NCI-H510A (cell line): ENCODE results near the gene QPCTL.
A peak's percentile ranks its signal among the peaks of the same experiment; 100 is the strongest.

Source experiments
- DNase-seq: peaks from one replicate; lab custom pipeline; 2025; lab: John Stamatoyannopoulos, UW

QPCTL gene

DNA sequence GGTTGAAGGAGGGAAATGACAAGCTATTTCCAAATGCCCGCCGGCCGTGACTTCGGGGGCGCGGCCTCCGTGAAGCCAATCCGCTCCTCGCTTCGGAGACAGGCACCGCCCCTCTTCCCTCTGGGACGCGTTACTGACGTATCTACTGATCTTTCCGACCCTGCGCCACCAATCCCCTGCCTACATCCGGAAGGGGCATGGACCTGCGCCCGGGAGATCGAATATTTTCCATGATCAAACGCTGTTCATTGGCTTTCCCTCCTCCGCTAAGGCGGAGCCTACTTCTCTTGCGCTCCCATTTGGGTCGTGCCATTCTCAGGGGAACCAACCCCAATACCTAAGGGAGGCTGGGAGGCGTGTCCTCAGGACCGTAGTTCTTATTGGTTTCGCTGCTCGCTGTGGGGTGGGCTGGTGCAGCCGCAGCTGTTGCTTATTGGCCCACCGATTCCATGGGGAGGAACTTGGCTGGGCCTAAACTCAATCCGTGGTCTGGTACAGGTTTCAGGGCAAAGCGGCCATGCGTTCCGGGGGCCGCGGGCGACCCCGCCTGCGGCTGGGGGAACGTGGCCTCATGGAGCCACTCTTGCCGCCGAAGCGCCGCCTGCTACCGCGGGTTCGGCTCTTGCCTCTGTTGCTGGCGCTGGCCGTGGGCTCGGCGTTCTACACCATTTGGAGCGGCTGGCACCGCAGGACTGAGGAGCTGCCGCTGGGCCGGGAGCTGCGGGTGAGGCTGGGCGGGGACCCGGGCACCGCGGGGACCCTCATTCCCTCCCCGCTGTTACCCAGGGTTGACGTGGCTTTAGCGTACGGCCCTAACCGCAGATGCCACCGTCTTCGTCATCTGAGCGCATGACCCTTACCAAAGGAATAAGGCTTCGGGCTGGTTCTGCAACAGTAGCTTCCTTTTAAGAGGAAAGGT lies at the start of gene QPCTL:
TSS of gene QPCTL (plus strand) at position 480 of the 919 bp plus-strand sequence. CDS start at position 518, 38 bp downstream.
- DNase-seq: peak; percentile 100

DNA sequence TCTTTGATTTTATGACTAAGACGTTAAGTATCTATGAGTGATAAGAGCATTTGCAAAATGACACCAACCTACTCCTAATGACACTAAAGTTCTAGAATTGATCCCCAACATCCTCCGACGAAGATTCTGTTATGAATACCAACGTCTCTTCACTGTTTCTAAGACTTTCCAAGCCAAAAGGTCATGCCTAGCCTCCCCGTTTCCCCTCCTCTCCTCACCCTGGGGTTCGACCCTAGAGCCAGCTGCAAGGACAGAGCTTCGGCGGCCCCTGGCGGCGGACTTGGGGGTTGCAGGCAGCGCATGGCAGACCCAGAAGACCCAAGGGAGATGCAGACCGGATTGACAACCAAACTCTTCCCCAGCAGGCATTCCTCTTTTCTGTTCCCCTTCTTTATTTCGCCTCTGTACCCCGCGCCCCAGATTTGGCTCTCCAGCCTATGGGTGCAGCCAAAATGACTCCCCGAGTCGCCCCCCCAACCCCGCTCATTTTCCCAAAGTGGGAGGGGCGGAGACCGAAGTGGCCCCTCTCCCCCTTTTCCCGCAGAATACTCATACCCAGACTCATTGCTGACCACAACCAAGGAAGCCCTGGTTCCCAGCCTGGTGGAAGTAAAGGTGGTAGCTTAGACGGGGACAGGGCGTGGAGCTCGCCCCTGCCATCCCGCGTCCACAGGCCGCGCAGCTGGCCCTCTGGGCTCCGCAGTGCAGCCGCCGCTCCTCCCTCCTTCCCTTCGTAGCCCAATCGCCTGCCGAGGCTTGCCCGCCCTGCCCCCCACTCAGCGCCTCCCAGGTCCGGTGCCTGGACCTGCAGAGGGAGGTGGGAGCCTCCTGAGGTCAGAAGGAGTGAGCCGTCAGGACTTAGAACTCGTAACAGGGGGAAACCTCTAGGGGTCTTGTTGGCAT lies 49.2 kb upstream of the QPCTL start:
- peak; percentile 80 for DNase-seq

DNA sequence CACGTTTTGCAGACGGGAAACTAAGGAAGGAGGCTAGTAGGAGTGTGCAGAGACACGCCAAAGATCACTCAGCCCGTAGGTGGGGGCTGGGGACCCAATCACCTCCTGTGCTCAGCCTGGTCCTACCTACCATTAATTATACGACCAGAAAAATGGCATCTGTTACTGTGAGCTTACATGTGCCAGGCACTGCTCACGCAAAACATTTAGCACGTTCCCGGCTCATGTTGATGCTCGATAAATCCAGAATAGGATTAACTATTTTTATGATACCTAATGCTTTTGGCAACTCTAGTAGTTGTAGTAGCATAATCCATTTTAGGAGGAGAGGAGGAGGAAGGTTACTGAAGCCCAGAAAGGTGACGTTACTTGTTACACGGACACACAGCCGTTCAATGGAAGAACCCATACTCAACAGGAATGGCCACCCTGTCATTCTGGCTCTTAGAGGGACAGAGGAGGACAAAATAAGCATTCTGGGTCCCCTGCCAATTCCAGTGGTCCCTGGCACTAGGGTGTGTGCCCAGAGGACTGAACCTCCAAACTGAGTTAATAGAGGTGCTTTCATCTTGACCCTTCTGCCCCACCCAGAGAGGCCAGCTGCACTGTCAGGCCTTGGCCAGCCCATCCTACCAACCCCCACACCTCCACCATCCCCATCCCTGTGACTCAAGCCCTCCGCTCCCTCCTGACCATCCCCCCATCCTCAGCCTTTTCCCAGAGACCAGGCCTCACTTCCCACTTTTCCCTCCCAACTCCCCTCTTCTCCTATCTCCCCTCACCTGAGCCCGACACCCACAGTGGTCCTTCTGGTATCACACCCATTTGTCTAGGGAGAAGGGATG lies 48.3 kb upstream of the QPCTL start:
- no peak for DNase-seq

DNA sequence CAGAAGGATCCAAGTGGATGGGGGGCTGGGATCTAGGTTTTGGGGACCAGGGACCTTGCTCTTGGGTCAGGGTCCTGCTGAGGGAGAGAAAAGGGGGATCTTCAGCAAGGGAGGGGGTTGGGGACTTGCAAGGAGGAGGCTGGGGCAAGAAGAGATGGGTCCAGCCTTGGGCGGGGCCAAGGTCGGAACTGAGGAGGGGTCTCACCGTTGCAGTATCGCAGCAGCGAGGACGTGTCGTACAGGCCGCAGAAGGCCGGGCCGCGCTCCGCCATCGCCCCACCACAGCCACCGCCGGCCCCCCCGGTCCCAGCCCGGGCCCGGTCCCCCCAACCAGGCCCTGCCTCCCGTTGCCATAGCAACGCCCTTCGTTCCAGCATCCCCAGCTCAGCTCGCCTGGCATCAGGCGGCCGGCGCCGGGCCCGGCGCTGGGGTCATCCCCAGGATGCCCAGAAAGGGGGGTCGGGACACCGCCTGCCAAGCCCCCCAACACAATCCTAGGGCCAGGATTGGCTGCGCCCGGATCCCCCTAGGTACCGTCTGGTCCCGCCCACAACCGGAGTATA lies 47.3 kb upstream of the QPCTL start:
- DNase-seq: no peak

DNA sequence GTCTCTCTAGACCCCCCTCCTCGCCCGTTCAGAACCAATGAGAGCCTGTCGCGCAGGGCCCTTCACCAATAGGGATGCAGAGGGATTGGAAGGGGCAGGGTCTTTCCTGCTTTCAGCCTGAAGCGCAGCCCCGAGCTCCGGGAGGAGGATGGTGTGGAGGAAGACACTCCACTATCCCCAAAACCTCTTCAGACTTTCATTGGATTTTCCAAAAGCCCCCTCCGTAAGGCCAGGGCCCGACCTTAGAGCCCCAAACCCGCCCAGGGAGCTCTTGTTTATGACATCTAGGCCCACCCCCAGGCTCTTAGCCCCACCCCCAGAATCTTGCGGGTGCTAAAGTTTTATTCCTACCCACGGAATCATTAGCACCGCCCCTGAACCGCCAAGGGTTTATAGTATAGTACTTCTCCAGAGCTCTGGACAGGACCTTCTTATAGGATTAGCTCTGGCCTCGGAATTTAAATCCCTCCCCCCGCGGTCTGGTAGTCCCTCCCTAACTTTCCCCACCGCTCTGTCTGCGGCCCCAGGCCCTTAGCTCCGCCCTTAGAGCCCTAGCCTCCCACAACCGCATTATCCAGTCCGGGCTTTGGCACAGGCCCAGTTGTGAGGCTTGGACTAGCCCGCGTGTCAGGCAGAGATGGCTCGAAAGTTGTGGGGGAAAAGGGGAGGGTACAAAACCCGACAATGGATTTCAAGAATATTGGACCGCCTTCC lies 46.7 kb upstream of the QPCTL start:
- DNase-seq: peak; percentile 97

DNA sequence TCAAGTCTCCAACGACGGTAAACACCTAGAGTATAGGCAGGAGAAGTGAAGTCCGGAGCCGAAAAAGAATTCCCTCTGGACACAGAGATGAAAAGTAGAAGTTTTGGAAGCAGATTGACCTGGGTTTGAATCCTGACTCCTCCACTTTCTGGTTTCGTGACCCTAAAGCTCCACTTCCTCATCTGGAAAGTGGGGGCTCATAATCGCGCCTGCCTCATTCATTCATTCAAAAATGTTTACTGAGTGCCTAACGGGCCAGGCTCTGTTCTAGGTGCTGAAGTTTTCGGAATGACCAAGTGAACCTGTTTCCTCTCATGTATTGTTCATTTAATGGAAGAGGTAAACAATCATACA lies 46.1 kb upstream of the QPCTL start:
- no peak for DNase-seq

DNA sequence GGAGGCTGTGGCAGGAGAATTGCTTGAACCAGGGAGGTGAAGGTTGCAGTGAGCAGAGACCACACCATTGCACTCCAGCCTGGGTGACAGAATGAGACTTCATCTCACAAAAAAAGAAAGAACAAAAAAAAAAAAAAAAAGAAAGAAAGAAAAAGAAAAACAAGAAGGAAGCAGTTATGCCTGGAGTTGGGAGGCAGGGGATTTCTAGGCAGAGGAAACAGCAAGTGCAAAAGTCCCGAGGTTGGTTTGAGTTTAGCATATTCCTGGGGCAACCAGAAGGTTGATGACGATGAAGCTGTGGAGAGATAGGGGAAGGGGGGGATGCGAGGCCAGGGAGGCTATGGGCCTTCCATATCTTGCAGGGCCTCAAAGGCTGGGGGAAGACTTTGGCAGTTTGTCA lies 41.7 kb upstream of the QPCTL start:
- DNase-seq: no peak

DNA sequence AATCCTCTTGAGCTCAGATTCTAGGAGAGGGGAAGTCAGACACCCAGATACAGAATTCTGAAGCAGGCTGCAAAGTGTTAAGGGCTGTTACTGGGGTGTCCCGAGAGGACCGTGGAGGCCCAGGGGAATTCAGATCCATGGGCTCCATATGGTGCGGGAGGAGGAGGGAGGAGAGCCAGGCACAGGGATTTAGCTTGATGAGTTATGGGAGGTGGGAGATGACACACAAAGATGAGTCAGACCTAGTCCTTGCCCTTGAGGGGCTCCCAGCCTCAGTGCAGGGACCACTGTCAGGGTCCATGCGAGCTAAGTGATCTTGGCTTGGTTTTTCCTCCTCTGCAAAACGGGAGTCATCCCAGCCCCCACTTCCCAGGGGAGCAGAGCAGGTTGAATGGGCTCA lies 38.8 kb upstream of the QPCTL start:
- DNase-seq: no peak

DNA sequence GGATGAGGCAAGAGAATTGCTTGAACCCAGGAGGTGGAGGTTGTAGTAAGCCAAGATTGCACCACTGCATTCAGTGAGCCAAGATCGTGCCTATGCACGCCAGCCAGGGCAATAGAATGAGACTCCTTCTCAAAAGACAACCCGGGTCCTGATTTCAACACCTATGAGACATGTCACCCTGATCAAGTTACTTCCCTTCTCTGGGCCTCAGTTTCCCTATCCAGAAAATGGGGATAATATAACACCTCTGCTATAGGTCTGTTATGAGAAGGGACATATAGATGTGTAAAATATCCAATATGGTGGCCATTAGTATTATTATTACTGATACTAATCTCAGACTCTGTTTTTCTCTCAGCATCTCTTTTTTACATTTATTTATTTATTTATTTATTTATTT lies 37.4 kb upstream of the QPCTL start:
- no peak for DNase-seq

DNA sequence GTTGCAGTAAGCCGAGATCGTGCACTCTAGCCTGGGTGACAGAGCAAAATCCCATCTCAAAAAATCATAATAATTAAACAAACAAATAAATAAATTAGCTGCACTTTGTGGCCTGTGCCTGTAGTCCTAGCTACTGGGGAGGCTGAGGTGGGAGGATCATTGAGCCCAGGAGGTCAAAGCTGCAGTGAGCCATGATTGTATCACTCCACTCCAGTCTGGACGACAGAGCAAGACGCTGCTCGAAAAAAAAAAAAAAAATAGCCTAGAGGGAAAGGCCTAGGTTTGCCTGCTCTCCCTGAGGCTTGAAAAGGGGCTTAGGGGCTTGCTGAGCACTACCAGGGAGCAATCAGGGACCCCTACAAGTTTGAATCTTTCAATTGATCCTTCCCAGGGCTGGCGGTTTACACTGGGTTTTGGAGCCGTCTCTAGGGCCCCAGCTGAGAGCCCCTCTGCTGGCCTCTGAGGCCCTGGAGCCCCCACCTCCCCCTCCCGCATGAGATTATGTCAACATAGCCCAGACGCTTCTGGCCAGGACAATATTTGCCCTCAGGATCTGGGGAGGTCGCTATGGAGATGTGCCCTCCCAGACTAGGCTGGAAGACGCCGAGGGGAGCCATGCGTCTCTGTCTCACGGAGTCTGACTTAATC lies 34.8 kb upstream of the QPCTL start:
- DNase-seq: no peak

DNA sequence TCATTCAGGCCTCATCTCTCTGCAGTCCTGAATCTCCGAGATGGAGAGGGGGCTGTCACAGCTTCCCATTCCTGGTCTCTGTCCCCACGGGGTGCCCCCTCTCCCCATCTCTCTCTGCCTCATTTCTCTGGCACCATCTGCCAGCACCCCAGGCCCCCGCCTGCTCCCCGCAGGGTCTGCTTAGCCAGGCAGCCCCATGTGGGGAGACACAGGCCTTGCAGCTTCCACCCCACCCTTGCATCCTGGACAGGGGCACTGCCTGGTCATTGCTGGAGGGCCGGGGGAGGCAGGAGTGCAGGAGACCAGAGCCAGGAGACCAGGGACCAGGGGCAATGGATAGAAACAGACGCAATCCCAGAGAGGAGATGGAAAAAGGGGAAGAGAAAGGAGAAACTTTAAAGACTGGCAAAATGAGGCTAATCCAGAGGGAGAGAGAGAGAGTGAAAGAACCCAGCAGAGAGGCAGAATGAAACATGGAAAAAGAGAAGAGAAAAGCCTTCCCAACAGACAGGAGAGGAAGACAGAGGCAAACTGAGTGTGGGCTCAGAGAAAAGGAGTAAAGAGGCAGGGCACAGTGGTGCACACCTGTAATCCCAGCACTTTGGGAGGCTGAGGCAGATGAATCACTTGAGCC lies 33.3 kb upstream of the QPCTL start:
- DNase-seq: no peak

DNA sequence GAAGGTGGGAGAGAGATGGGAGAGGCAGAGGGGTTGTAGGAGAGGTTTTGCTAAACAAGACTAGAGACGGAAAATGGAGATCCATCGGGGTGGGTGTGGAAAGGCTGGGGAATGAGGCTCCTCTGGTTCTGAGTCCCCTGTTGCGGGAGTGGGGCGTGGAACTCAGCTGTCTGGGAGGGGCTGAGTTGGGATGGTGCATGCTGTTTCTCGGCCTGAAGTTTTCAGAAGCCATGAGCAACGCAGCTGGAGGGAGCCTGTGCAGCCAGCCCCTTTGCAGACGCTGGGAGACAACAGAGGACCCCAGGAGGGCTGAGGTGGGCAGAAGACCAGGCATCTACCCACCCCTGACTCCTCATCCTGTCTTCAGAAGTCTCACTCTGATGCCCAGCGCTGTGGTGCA lies 31.8 kb upstream of the QPCTL start:
- DNase-seq: no peak

DNA sequence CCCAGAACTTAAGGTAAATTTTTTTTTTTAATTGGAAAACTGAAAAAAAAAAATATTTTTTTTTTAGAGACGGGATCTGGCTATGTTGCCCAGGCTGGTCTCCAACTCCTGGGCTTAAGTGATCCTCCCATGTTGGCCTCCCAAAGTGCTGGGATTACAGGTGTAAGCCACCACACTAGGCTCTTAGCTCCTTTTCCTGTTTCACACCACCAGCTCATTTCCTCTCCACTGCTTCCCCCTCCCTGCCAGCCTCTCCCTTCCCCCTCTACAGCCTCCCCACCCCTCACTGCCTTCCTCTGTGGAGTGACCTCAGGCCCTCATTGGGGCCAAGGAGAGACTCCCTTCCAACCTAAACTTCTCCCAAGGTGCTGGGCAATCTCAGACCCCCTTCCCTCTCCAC lies 28.7 kb upstream of the QPCTL start:
- no peak for DNase-seq

DNA sequence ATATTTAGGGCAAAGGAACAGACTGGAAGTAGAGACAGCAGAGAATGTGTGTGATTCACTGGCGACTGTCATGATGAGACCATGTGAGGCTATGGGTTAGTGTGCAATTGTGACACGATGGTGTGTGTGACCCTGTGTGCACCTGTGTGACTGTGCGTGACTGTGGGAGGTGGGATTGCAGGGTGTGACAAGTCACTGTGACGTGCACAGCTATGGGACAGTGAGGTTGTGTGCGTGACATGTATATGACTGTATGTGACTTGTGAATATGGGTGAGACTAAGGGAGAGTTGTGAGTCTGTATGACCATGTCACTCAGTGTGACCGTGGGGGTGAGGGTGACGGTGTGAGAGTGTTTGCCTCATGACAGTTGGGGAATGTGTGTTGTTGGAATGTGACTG lies 27.9 kb upstream of the QPCTL start:
- no peak for DNase-seq

DNA sequence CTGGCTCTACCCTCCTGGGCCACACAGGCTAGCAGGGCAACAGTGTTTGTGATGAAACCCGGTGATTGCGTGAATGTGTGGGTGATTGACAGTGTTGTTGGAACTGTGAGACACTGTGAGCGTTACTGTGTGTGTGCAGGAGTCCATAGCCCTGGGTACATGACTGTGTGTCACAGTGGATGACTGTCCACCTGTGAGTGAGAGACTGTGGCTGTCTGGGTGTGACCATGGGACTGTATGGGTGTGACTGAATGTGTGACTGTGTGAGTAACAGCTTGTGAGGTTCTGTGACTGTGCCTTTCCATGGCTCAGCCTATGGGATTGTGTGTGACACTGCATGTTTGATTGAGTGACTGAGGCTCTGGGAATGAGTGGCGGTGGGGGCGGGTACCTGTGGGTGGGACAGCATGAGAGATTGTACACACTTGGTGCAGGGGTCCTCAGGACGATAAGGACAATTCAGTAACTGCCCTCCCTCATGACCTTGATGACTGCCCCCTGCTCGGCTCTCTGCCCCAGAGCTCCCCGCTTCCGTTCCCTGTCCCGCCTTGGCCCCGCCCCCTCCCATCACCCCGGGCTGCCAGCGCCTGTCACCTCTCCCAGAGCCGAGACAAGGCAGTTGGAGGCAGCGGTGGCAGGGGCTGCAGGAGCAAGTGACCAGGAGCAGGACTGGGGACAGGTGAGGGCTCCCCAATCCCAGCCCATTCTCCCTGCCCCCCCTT lies 24.7 kb upstream of the QPCTL start, which contains the start of gene GIPR:
TSS of gene GIPR (plus strand) at position 602 of the 722 bp plus-strand sequence. CDS start 1,300 bp downstream, outside the sequence.
- peak; percentile 61 for DNase-seq

DNA sequence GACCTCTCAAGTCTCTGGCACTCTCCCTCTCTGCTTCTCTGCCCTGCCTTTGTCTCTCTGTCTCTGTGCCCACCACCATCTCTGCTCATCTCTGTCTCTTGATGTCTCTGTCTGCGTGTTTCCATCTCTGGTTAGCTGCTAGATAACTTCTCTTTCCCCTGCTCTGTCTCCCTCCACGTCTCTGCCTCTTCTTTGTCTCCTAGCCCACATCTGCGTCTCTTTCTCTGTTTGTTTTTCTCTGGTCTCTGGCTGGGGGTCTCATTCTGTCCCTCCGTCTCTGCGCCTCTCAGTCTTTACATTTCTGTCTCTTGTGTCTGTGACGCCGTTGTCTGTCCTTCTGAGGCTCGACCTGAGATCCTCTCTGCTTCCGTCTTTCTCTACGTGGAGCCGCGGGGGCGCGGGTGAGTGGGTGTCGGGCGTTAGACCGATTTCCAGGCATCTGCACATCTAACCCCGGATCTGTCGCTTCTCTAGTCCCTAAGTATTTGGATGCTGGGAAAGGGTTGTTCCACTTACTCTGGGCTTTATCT lies 24.1 kb upstream of the QPCTL start:
- no peak for DNase-seq

DNA sequence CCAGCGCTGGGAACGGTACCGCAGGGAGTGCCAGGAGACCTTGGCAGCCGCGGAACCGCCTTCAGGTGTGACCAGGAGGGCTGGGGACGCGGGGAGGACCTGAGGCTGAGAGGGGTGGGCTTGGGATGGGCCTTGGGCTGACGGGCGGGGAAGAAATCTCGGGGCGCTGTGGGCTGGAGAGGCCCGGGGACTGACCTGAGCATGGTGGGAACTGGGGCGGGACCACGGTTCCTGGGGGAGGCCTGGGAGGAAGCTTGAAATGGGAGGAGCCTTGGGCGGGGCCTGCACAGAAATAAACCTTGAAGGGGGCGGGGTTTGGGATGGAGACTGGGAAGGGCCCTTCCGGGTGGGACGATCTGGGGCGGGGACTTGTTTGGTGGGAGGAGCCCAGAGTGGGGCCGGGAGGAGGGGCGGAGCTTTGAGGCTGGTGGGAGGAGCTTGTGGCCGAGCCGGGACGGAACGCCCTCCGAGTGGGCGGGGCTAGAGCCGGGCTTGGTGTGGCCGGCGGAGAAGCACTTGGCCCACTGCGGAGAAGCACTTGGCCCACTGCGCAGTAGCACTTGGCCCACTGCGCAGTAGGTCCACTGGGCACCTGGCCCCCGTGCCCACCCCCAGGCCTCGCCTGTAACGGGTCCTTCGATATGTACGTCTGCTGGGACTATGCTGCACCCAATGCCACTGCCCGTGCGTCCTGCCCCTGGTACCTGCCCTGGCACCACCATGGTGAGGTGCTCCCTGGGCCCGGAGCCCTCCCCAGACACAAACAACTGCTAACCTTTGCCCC lies 21.6 kb upstream of the QPCTL start:
- DNase-seq: no peak

DNA sequence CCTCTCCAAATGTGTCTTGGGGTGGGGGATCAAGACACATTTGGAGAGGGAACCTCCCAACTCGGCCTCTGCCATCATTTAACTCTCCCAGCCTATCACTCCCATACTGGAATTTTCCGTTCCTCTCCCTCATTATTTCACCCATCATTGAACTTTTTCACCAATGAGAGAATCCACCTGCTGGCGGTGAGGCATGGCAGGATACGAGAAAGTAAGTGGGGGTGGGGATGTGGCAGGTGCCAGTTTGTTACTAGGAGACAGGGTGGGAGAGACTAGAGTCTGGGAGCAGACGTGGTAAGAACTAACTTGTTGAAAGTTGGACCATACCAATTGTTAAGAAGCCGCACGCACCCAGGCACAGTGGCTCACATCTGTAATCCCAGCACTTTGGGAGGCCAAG lies 17.5 kb upstream of the QPCTL start:
- DNase-seq: peak; percentile 31
